HEK293T (cell line): Measurements from ENCODE around the gene FGF3.

Experiments
- CTCF ChIA-PET: fragments of 350-600 bp; formaldehyde crosslinking; extraction: SDS; loops from one replicate; lab custom pipeline; 2021; ENCODE audit warnings: antibody characterized with exemption, inconsistent platforms; lab: Yijun Ruan, JAX
- POLR2A ChIA-PET: fragments of 350-600 bp; formaldehyde crosslinking; extraction: SDS; loops from one replicate; lab custom pipeline; 2020; ENCODE audit warnings: antibody characterized with exemption, inconsistent platforms; lab: Yijun Ruan, JAX
- DNase-seq: peaks from one replicate; pipeline ENCODE4 v3.0.0; 2012; ENCODE audit warnings: mixed read lengths; ENCODE audit errors: extremely low spot score
- ARNT ChIP-seq: fragments of 450-650 bp; IDR thresholded peaks from 2 replicates; pipeline ENCODE4 v1.6.1; 2017; ENCODE audit warnings: mild to moderate bottlenecking
- BHLHE40 ChIP-seq: fragments of 450-650 bp; IDR thresholded peaks from 2 replicates; pipeline ENCODE4 v1.6.1; 2016; ENCODE audit warnings: mild to moderate bottlenecking, moderate library complexity, borderline replicate concordance
- CTBP1 ChIP-seq: fragments of 450-650 bp; IDR thresholded peaks from 2 replicates; pipeline ENCODE4 v1.6.1; 2016; ENCODE audit warnings: borderline replicate concordance
- ELF4 ChIP-seq: fragments of 450-650 bp; IDR thresholded peaks from 2 replicates; pipeline ENCODE4 v1.6.1; 2017; ENCODE audit warnings: antibody characterized with exemption
- FOXA1 ChIP-seq: fragments of 450-650 bp; IDR thresholded peaks from 2 replicates; pipeline ENCODE4 v1.6.1; 2016; ENCODE audit warnings: mild to moderate bottlenecking
- FOXK2 ChIP-seq: fragments of 450-650 bp; IDR thresholded peaks from 2 replicates; pipeline ENCODE4 v1.6.1; 2016; ENCODE audit warnings: mild to moderate bottlenecking
- FOXM1 ChIP-seq: fragments of 450-650 bp; IDR thresholded peaks from 2 replicates; pipeline ENCODE4 v1.6.1; 2017; ENCODE audit warnings: mild to moderate bottlenecking, borderline replicate concordance
- HDGF ChIP-seq: fragments of 450-650 bp; IDR thresholded peaks from 2 replicates; pipeline ENCODE4 v1.6.1; 2017; ENCODE audit warnings: antibody characterized with exemption, borderline replicate concordance
- L3MBTL2 ChIP-seq: fragments of 450-650 bp; conservative IDR thresholded peaks from 2 replicates; pipeline ENCODE4 v1.6.1; 2016; ENCODE audit warnings: mild to moderate bottlenecking
- LEF1 ChIP-seq: fragments of 450-650 bp; IDR thresholded peaks from 2 replicates; pipeline ENCODE4 v1.6.1; 2017; ENCODE audit warnings: mild to moderate bottlenecking, borderline replicate concordance
- NFRKB ChIP-seq: fragments of 450-650 bp; IDR thresholded peaks from 2 replicates; pipeline ENCODE4 v1.6.1; 2016; ENCODE audit warnings: mild to moderate bottlenecking, moderate library complexity
- SP1 ChIP-seq: fragments of 450-650 bp; IDR thresholded peaks from 2 replicates; pipeline ENCODE4 v1.6.1; 2017
- SUZ12 ChIP-seq: fragments of 450-650 bp; IDR thresholded peaks from 2 replicates; pipeline ENCODE4 v1.6.1; 2016; ENCODE audit warnings: mild to moderate bottlenecking
- TARDBP ChIP-seq: fragments of 450-650 bp; IDR thresholded peaks from 2 replicates; pipeline ENCODE4 v1.6.1; 2016
- ZNF384 ChIP-seq: fragments of 450-650 bp; IDR thresholded peaks from 2 replicates; pipeline ENCODE4 v1.6.1; 2016
- TF ChIP-seq, protein P1 (sequence below): fragments of 450-650 bp; IDR thresholded peaks from 2 replicates; pipeline ENCODE4 v1.6.1; 2016

The FGF3 gene

DNA sequence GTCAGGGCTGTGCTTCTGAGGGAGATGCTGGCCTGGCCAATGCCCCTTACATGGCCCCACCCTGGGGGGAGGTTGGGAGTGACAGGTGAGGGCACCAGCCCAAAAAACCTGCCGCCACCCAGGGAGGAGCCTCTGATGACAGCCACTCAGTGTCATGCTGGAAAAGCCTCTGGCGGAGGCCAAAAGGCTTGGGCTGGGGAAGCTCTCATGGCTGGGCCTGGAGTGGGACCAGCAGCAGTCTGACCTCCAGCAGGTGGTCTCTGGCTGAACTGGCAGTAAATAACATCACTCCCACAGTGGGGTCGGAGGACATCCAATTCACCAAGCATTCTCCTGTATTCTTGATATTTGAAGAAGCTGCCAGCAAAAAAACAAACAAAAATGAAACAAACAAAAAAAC, 20.1 kb downstream of the FGF3 start:
- ChIA-PET POLR2A (no interaction called here), CTCF (interaction anchor here (0.6 kb wide), 1 partner anchor 34 kb away, joined by 3 read pairs; no protein-coding TSS in a partner anchor)
- TF ChIP-seq, protein P1, sequence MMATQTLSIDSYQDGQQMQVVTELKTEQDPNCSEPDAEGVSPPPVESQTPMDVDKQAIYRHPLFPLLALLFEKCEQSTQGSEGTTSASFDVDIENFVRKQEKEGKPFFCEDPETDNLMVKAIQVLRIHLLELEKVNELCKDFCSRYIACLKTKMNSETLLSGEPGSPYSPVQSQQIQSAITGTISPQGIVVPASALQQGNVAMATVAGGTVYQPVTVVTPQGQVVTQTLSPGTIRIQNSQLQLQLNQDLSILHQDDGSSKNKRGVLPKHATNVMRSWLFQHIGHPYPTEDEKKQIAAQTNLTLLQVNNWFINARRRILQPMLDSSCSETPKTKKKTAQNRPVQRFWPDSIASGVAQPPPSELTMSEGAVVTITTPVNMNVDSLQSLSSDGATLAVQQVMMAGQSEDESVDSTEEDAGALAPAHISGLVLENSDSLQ = no peak
- TF ChIP-seq CTBP1 (no peak), BHLHE40 (no peak), NFRKB (no peak), FOXK2 (no peak), LEF1 (no peak)
- no peak for DNase-seq

DNA sequence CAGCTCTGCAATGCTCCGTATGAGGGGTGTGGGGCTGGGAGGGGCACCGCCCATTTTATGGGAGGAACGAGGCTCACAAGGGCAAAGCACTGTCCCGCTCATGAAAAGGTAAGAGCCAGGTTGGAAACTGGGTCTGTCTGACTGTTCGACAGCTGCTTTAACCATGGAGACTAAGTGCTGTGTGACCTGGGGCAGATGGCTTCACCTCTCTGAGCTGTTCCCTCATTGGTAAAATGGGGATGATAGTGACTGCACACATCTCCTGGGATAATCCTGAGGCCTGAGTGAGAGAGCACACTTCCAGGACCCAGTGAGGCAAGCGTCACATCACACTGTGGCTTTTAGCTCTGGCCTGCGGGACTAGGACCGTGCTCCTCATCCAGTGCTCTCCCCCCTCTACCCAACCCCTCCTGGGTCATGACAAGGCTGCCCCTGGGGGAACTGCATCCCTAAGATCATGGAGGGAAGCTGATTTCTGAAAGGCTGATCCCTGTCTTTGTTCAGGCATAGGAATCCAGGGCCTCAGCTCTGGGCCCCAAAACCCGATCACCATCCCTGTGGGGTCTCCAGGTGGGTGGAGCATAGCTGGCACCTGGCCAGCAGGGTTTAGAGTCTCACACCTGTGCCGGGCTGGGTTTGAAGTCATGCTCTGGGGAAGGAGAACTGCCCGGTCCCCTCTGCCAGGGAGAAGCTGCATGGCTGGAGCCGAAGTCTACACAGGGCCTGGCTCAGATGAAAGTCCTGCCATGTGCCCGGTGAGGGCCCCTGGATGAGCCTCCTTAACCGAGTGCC, 21.3 kb downstream of the FGF3 start:
- TF ChIP-seq ZNF384 (no peak), L3MBTL2 (no peak), CTBP1 (no peak), FOXM1 (no peak), LEF1 (no peak), ELF4 (no peak), NFRKB (no peak), FOXA1 (no peak), ARNT (no peak), SUZ12 (no peak), SP1 (no peak), HDGF (no peak), TARDBP (no peak), BHLHE40 (no peak), FOXK2 (no peak)
- TF ChIP-seq, protein P1 = no peak
- DNase-seq = no peak
- CTCF ChIA-PET = no interaction called here
- POLR2A ChIA-PET = no interaction called here

DNA sequence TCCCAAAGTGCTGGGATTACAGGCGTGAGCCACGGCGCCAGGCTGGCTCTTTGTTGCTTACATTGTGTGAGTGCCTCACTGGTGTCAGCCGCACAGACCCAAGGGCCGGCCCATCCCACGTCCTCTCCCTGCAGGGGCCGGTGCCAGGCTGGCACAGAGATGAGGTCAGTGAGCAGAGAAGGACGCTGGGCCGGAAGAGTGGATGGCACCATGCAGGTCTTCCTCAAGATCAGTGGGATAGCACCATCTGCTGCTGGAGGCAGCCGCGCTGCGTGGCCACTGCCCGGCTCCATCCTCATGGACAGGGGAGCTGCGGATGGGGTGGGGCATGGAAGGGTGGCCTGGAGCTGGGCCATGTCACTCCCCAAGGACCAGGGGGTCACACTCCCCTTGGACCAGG, 22.1 kb downstream of the FGF3 start:
- ChIA-PET POLR2A (no interaction called here), CTCF (no interaction called here)

DNA sequence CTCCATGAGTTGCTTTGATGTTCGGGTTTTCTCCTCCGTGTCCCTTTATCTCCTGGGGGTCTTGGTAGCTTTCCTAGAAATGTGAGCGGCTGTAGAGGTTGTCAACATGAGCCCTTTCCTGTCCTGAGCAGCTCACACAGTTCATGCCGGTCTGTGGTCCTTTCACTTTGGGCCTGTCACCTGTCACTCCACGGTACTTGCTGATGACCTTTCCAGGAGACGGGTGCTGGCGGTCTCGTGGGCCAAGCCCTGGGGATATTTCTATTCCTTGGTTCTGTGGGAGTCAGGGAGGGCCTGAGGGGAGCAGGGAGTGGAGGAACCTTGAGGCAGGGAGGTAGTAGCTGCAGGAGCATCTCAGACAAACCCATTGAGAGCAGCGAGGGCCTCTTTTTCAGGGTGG, 23.2 kb downstream of the FGF3 start:
- ChIA-PET POLR2A (no interaction called here), CTCF (no interaction called here)
- DNase-seq = no peak
- TF ChIP-seq FOXA1 = no peak
- TF ChIP-seq, protein P1 = no peak
- no peak for TF ChIP-seq FOXK2
- TF ChIP-seq ELF4 = no peak
- TF ChIP-seq CTBP1 = no peak
- no peak for TF ChIP-seq L3MBTL2
- no peak for TF ChIP-seq ARNT

More for the DNA sequence above, 22.1 kb downstream of the FGF3 start:
- no peak for DNase-seq
- TF ChIP-seq CTBP1 (no peak), FOXM1 (no peak), SUZ12 (no peak), NFRKB (no peak), SP1 (no peak), ELF4 (no peak), ZNF384 (no peak), HDGF (no peak), FOXA1 (no peak), ARNT (no peak), FOXK2 (no peak), BHLHE40 (no peak), TARDBP (no peak), LEF1 (no peak), L3MBTL2 (no peak)
- TF ChIP-seq, protein P1 = no peak

DNA sequence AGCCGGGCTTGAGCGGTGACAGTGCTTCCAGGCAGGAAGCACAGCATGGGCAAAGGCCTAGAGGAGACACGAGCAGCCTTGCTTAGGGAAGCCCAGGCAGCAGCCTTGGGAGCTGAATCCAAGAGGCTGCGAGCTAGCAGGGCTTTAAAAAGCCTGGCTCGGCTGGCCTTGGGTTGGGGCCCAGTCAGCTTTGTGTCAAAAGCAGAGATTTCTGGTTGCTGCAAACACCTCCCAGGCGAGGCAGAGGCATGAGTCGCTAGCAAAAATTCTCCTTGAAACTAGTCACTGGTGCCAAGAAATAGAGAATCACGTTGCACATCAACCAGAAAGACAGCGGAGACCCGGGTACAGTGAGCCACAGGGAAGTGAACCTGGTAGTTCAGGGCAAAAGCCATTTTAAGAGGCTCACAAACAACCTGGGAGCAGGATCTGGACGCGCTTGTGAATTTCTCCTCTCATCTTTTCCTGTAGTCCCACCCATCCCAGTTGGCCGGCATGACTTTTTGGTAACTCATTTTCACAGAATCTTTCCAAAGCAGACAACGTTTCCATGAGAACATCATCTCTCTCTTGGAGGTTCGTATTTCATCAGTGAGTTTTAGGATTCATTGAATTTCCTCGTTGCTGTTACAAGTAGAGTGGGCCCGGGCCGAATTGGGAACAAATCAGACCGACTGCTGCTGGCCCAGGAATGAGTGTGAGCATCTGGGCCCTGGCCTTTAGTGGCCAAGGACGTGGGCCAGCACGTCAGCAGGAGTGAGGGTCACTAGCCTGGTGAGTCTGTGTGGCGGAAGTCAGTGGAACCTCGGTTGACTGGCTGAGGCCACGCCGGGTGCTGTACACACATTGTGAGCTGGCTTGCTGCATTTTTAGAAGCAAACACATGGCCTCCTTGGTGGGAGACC, 27.7 kb downstream of the FGF3 start:
- POLR2A ChIA-PET = no interaction called here
- CTCF ChIA-PET = no interaction called here
- no peak for DNase-seq
- no peak for TF ChIP-seq FOXA1
- TF ChIP-seq ELF4 = no peak
- TF ChIP-seq ZNF384 = no peak
- no peak for TF ChIP-seq L3MBTL2
- TF ChIP-seq SP1 = no peak
- TF ChIP-seq HDGF = no peak
- no peak for TF ChIP-seq ARNT
- TF ChIP-seq SUZ12 = no peak
- TF ChIP-seq, protein P1 = no peak
- TF ChIP-seq FOXM1 = no peak
- TF ChIP-seq CTBP1 = no peak
- no peak for TF ChIP-seq LEF1
- TF ChIP-seq FOXK2 = no peak
- no peak for TF ChIP-seq TARDBP
- no peak for TF ChIP-seq BHLHE40
- TF ChIP-seq NFRKB = no peak
